Nephron (organoid): Measurements from ENCODE around the gene FBXW4.

Experiments used
- H3K27ac Mint-ChIP-seq, 3 experiments: 2 replicates each; pipeline ENCODE4 v1.8.0; 2020; ENCODE audit warnings: mixed read lengths in 3 of 3, mild to moderate bottlenecking in 2 of 3, moderate library complexity in 1 of 3
- H3K27me3 Mint-ChIP-seq: 2 replicates; pipeline ENCODE4 v1.8.0; 2021; ENCODE audit warnings: low read depth, mild to moderate bottlenecking, moderate library complexity, mixed read lengths
- H3K36me3 Mint-ChIP-seq: 2 replicates; pipeline ENCODE4 v1.8.0; 2020; ENCODE audit warnings: low read depth, mixed read lengths
- H3K4me1 Mint-ChIP-seq: 2 replicates; pipeline ENCODE4 v1.8.0; 2020; ENCODE audit warnings: mixed read lengths
- H3K4me3 Mint-ChIP-seq, 3 experiments: 2 replicates each; pipeline ENCODE4 v1.8.0; 2020; ENCODE audit warnings: mild to moderate bottlenecking in 3 of 3, mixed read lengths in 3 of 3, moderate library complexity in 2 of 3
- H3K9me3 Mint-ChIP-seq: 2 replicates; pipeline ENCODE4 v1.8.0; 2020; ENCODE audit warnings: mixed read lengths
- CTCF ChIP-seq, 3 experiments: fragments of 200-600 bp; sonication (generic); IDR thresholded peaks; one replicate each; pipeline ENCODE4 v1.5.0; 2021; ENCODE audit warnings: antibody characterized with exemption in 3 of 3; ENCODE audit not compliant: unreplicated experiment in 3 of 3

The FBXW4 gene

GRCh38 chr10:101569622-101570427 is 125.1 kb downstream of the FBXW4 start:
- peak overlapping the region; percentile 74 to 81 (median 80) for H3K4me3 Mint-ChIP-seq

DNA sequence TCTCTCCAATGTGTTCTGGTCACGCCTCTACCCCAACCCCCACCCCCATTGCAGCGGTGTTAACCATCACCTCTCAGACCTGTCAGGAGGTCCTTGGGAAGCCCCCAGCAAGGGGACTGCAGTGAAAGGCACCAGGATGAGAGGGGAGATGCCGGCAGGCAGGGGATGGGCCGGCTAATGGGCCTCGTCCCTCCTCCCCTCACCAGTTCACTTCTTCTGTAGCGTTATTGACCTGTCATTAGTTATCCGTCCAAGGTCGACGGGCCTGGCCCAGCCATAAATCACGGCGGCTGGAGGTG is 125.7 kb downstream of the FBXW4 start:
- no peaks in the 10 kb centered on the region for H3K36me3 Mint-ChIP-seq

More at GRCh38 chr10:101569622-101570427, 125.1 kb downstream of the FBXW4 start:
- Mint-ChIP-seq H3K9me3 (no peaks in the 10 kb centered on the region), H3K27me3 (peaks cover 54% of the 10 kb centered on the region), H3K4me1 (peaks cover 10% of the 10 kb centered on the region), H3K27ac (no peak overlapping the region), H3K36me3 (no peaks in the 10 kb centered on the region)
- TF ChIP-seq CTCF (IDR thresholded peaks at IDR 0.05; ENCODE audit: unreplicated experiment in 3 of 3), result peak; percentile 89 to 96 (median 90)

GRCh38 chr10:101568054-101568745 is 126.8 kb downstream of the FBXW4 start:
- peaks cover 10% of the 10 kb centered on the region for H3K4me1 Mint-ChIP-seq
- peak overlapping the region; percentile 26 to 66 (median 55) for H3K4me3 Mint-ChIP-seq
- TF ChIP-seq CTCF (IDR thresholded peaks at IDR 0.05; ENCODE audit: unreplicated experiment in 3 of 3), result no peak
- no peaks in the 10 kb centered on the region for H3K36me3 Mint-ChIP-seq
- H3K27me3 Mint-ChIP-seq, result peaks cover 66% of the 10 kb centered on the region
- H3K27ac Mint-ChIP-seq, result peak overlapping the region in 1 of 3 experiments; percentile 40
- no peaks in the 10 kb centered on the region for H3K9me3 Mint-ChIP-seq

More for the DNA sequence above, 125.7 kb downstream of the FBXW4 start:
- Mint-ChIP-seq H3K4me1 (peaks cover 10% of the 10 kb centered on the region), H3K9me3 (no peaks in the 10 kb centered on the region), H3K27ac (no peak overlapping the region), H3K4me3 (peak overlapping the region; percentile 74 to 81 (median 80)), H3K27me3 (peaks cover 58% of the 10 kb centered on the region)
- TF ChIP-seq CTCF (IDR thresholded peaks at IDR 0.05; ENCODE audit: unreplicated experiment in 3 of 3), result no peak

DNA sequence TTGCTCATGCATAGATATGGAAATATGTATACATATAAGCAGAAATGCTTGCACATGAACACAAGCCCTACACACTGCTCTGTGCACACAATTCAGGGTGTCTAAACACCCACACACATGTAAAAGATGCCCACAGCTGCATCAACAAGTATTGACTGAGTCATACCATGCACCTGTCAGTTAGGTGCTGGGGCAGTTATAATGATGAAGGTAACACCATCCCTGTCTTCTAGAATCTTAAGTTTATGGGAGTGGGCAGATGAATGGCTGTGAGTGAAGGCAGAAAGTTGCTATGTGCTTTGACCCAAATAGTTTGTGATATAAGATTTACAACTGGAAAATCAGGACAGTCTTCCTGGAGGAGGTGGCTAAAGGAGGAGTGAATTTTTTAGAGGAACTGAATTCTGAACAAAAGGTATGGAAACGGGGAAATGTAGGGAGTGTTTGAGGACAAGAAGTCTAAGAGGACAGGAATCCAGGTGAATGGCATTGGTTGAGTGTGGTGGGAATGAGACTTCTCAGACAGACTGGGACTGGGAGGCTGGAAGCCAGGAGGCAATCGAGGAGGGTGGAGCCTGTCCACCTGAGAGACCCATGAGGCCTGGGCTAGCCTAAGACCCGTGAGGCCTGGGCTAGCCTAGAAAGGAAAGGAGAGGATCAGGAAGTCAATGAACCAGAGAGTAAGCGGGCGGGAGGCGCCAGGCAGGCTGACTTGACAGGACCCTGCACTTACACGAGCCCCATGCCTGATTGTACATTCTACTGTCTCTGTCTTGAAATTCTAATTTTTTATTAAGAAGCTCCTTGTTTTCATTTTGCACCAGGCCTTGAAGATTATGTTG is 127.6 kb downstream of the FBXW4 start:
- peaks cover 10% of the 10 kb centered on the region for H3K4me1 Mint-ChIP-seq
- no peak for TF ChIP-seq CTCF (IDR thresholded peaks at IDR 0.05; ENCODE audit: unreplicated experiment in 3 of 3)
- peak overlapping the region; percentile 26 to 64 (median 55) for H3K4me3 Mint-ChIP-seq
- peak overlapping the region in 1 of 3 experiments; percentile 40 for H3K27ac Mint-ChIP-seq
- H3K36me3 Mint-ChIP-seq, result no peaks in the 10 kb centered on the region
- H3K9me3 Mint-ChIP-seq, result no peaks in the 10 kb centered on the region
- H3K27me3 Mint-ChIP-seq, result peaks cover 64% of the 10 kb centered on the region

GRCh38 chr10:101566333-101567164 is 128.4 kb downstream of the FBXW4 start:
- Mint-ChIP-seq H3K9me3 (no peaks in the 10 kb centered on the region), H3K27ac (no peak overlapping the region), H3K4me3 (peak overlapping the region; percentile 15 to 64 (median 58)), H3K4me1 (peaks cover 10% of the 10 kb centered on the region), H3K36me3 (no peaks in the 10 kb centered on the region), H3K27me3 (peaks cover 69% of the 10 kb centered on the region)
- no peak for TF ChIP-seq CTCF (IDR thresholded peaks at IDR 0.05; ENCODE audit: unreplicated experiment in 3 of 3)
